Esophagus muscularis mucosa (tissue), 4 donors: ENCODE data around the gene CPSF4L. TPM values are rescaled to one million over a fixed set of nuclear protein-coding genes. Genes with fewer than 3 reads are reported as not detected.

Source experiments
- DNase-seq: peaks from one replicate; pipeline ENCODE4 v3.0.0-alpha.2; 2017; ENCODE audit errors: extremely low spot score
- H3K27ac ChIP-seq, 4 donors: fragments of 200-600 bp; sonication (generic); replicated peaks in 1 of 4; 1 replicate in 3 of 4; 2 replicates in 1 of 4; pipeline ENCODE4 v1.5.1; 2016 to 2019; ENCODE audit warnings: mild to moderate bottlenecking in 1 of 4
- H3K27me3 ChIP-seq, 4 donors: fragments of 200-600 bp; sonication (generic); one replicate each; pipeline versions ENCODE4 v1.5.1 to v1.6.0; 2016 to 2019
- H3K36me3 ChIP-seq, 4 donors: fragments of 200-600 bp; sonication (generic); one replicate each; pipeline ENCODE4 v1.5.1; 2016 to 2019
- H3K4me1 ChIP-seq, 4 donors: fragments of 200-600 bp; sonication (generic); one replicate each; pipeline ENCODE4 v1.5.1; 2016 to 2019
- H3K4me3 ChIP-seq, 4 donors: fragments of 200-600 bp; sonication (generic); 1 replicate in 2 of 4; 2 replicates in 2 of 4; pipeline ENCODE4 v1.5.1; 2016 to 2019; ENCODE audit warnings: mild to moderate bottlenecking in 4 of 4, moderate library complexity in 1 of 4
- H3K9me3 ChIP-seq, 4 donors: fragments of 200-600 bp; sonication (generic); 1 replicate in 3 of 4; 2 replicates in 1 of 4; pipeline ENCODE4 v1.5.1; 2016 to 2019
- EP300 ChIP-seq: sonication (generic); formaldehyde crosslinking; IDR thresholded peaks from one replicate; pipeline ENCODE4 v1.6.1; 2017; ENCODE audit warnings: antibody characterized with exemption
- POLR2A ChIP-seq: fragments of 450-650 bp; IDR thresholded peaks from one replicate; pipeline ENCODE4 v1.6.1; 2017; ENCODE audit warnings: antibody characterized with exemption, moderate library complexity, mild to moderate bottlenecking, low read depth
- POLR2AphosphoS5 ChIP-seq, 2 donors: sonication (generic); formaldehyde crosslinking; IDR thresholded peaks; one replicate each; pipeline ENCODE4 v1.6.1; 2017; ENCODE audit warnings: antibody characterized with exemption in 2 of 2
- WGBS: methylation state at CpG from one replicate; pipeline ENCODE4 v1.1.5; 2018; 5-methylcytosine and 5-hydroxymethylcytosine counted together
- intact Hi-C: fragments of 100-400 bp; cut with DNase I; formaldehyde crosslinking; loops from one replicate; pipeline ENCODE4 v1.15.1; 2023
- total RNA-seq, 4 donors: library from RNA; depleted of rRNA; stranded (reverse); fragments of >200 nt; gene quantifications; one replicate each; pipeline versions ENCODE4 v1.1.0 to v1.2.1, GENCODE V29; 2016
- TF ChIP-seq, protein P1 (sequence below), 3 experiments: fragments of 200-600 bp in 2 of 3; fragments of 450-650 bp in 1 of 3; sonication (generic) in 2 of 3; IDR thresholded peaks; one replicate each; pipeline ENCODE4 v1.5.1; 2017 to 2019; ENCODE audit warnings: antibody characterized with exemption in 3 of 3, mild to moderate bottlenecking in 2 of 3, moderate library complexity in 1 of 3

CPSF4L gene
- total RNA-seq, 4 donors from 2014 or later, result not detected

DNA sequence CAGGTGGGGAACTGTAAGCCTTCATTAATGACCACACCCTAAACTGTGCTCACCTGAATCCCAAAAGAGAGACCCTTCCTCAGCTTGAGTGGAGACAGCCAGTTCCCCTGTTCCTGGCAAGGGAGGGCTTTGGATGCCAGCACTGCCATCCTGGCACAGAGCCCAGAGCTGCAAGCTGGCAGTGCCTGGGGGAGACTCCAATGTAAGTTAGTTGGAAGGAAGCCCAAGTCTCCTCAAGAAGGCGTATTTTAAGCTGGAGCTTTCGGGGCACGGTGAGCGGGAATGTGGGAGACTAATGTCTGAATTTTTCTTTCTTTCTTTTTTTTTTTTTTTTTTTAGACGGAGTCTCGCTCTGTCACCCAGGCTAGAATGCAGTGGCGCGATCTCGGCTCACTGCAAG is 45.5 kb upstream of the CPSF4L start:
- H3K27ac ChIP-seq, result peak overlapping the region; percentile 93 to 100 (median 99)
- no peak for TF ChIP-seq POLR2AphosphoS5 (IDR thresholded peaks at IDR 0.05)
- no peak for TF ChIP-seq EP300
- no peak for TF ChIP-seq POLR2A
- TF ChIP-seq, protein P1, sequence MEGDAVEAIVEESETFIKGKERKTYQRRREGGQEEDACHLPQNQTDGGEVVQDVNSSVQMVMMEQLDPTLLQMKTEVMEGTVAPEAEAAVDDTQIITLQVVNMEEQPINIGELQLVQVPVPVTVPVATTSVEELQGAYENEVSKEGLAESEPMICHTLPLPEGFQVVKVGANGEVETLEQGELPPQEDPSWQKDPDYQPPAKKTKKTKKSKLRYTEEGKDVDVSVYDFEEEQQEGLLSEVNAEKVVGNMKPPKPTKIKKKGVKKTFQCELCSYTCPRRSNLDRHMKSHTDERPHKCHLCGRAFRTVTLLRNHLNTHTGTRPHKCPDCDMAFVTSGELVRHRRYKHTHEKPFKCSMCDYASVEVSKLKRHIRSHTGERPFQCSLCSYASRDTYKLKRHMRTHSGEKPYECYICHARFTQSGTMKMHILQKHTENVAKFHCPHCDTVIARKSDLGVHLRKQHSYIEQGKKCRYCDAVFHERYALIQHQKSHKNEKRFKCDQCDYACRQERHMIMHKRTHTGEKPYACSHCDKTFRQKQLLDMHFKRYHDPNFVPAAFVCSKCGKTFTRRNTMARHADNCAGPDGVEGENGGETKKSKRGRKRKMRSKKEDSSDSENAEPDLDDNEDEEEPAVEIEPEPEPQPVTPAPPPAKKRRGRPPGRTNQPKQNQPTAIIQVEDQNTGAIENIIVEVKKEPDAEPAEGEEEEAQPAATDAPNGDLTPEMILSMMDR (IDR thresholded peaks at IDR 0.05), result no peak
- H3K36me3 ChIP-seq, result peaks cover 0 to 6% (median 2%) of the 10 kb centered on the region in 4 donors
- H3K4me3 ChIP-seq, result no peak overlapping the region
- peaks cover 73 to 82% (median 79%) of the 10 kb centered on the region in 4 donors for H3K4me1 ChIP-seq
- WGBS, result 77% methylated on average over 9 of the region's 9 CpGs
- intact Hi-C loops, result no loop called here
- H3K27me3 ChIP-seq, result peaks cover 0 to 8% (median 0%) of the 10 kb centered on the region in 4 donors
- no peaks in the 10 kb centered on the region for H3K9me3 ChIP-seq
- DNase-seq, result no peak

DNA sequence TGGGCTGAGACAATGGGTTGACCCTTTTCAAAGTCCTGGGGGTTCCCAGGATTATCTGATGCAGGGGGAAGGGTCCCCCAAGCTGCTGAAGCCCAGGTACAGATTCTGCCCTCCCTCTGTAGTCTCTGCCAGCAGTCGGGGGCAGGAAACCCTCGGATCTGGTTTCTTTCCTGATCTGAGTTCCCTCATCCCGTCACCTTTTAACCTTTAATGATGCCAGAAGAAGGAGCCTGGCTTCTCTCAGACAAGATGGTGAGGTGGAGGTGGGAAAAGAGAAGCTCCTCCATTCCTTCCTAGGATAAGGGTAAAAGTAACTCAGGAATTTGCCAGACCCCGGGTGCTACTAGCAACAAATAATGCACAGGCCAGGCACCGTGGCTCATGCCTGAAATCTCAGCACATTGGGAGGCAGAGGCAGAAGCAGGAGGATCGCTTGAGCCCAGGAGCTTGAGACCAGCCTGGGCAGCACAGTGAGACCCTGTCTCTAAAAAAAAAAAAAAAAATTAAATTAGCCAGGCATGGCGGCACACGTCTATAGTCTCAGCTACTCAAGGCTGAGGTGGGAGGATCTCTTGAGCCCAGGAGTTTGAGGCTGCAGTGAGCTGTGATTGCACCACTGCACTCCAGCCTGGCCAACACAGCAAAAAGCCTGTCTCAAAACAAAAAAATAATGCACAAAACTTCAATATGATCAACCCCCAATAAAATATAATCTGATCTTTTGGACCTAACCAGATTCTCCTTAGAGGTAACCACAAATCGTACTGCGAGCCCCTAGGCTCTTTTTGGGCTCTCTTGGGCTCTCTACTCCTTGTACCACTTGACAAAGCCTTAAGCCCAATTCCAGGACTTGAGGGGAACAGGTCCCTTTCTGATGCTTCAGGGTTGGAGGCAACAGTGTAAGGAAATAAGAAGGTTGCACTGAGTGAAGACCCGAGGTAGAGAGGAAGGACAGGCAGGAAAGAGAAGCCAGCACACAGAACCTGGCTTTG is 44.5 kb upstream of the CPSF4L start:
- H3K27ac ChIP-seq, result peak overlapping the region; percentile 93 to 100 (median 99)
- peaks cover 0 to 6% (median 2%) of the 10 kb centered on the region in 4 donors for H3K36me3 ChIP-seq
- H3K4me1 ChIP-seq, result peaks cover 83 to 91% (median 89%) of the 10 kb centered on the region in 4 donors
- H3K9me3 ChIP-seq, result no peaks in the 10 kb centered on the region
- DNase-seq, result no peak
- peak overlapping the region; percentile 41 to 61 (median 50) for H3K4me3 ChIP-seq
- no peaks in the 10 kb centered on the region for H3K27me3 ChIP-seq
- 50% methylated on average over 11 of the region's 11 CpGs for WGBS
- TF ChIP-seq EP300 (no peak), POLR2AphosphoS5 (IDR thresholded peaks at IDR 0.05) (no peak), POLR2A (no peak)
- TF ChIP-seq, protein P1 (IDR thresholded peaks at IDR 0.05), result no peak
- intact Hi-C loops, result no loop called here

DNA sequence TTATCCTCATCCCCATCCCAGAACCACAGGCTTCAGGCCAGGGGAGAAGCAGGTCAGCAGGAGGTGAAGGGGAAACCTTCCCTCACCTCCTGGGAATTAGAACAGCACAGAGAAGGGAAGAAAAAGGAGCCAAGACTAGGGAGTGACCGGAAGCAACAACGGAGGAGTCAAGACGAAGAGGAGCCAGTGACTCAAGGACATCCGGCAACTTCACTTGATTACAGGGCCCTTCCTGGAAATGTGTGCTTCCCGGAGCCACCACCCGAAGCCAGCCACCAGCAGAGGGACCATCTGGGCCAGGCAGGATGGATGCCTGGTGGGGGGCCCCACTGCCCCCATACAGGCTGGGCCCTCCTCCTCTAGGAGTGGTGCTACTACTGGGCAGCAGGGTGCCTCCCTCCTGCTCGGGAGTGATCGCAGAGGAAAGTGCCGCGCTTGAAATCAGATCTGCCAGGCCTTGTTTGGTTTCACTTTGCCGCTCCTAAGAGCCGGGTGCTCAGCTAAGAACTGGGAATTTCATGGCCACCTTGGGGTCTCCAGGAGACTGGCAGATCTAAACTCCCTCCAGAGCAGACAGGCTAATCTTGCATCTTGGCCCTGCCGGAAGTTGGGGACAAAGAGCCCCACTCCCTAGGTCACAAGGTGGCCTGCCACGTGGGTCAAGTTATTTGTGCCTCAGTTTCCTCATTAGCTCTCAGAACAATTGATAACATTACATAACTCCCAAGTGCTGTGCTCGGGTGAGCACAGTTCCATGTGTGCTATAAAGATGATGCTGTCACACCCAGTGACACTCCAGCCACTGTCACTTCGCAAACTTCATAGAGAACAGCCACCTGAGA is 43.5 kb upstream of the CPSF4L start:
- Histone ChIP-seq H3K4me1 (peaks cover 88 to 99% (median 97%) of the 10 kb centered on the region in 4 donors), H3K27me3 (no peaks in the 10 kb centered on the region), H3K27ac (peak overlapping the region; percentile 93 to 100 (median 99)), H3K36me3 (peaks cover 0 to 6% (median 2%) of the 10 kb centered on the region in 4 donors), H3K9me3 (no peaks in the 10 kb centered on the region), H3K4me3 (peak overlapping the region; percentile 41 to 61 (median 50))
- TF ChIP-seq, protein P1 (IDR thresholded peaks at IDR 0.05), result peak in 2 of 3 experiments; percentile 17 to 37
- TF ChIP-seq POLR2AphosphoS5 (IDR thresholded peaks at IDR 0.05), result peak; percentile 72 to 75
- TF ChIP-seq POLR2A, result no peak
- peak; percentile 81 for TF ChIP-seq EP300
- intact Hi-C loops, result no loop called here
- DNase-seq, result peak; percentile 95
- WGBS, result 13% methylated on average over 10 of the region's 16 CpGs

- no peak for TF ChIP-seq EP300
- TF ChIP-seq, protein P1 (IDR thresholded peaks at IDR 0.05), result no peak
- intact Hi-C loops, result no loop called here
- H3K9me3 ChIP-seq, result no peaks in the 10 kb centered on the region
- 43% methylated on average over 8 of the region's 8 CpGs for WGBS
- peak overlapping the region; percentile 41 to 61 (median 50) for H3K4me3 ChIP-seq
- H3K36me3 ChIP-seq, result peaks cover 0 to 6% (median 2%) of the 10 kb centered on the region in 4 donors
- no peaks in the 10 kb centered on the region for H3K27me3 ChIP-seq
- peaks cover 89 to 99% (median 97%) of the 10 kb centered on the region in 4 donors for H3K4me1 ChIP-seq
- DNase-seq, result no peak
- H3K27ac ChIP-seq, result peak overlapping the region; percentile 93 to 100 (median 99)
These were observed 42.8 kb upstream of the CPSF4L start for GRCh38 chr17:73304438-73304837.
